ENCODE results near the gene TEN1. TPM values are rescaled to one million over a fixed set of nuclear protein-coding genes. Genes with fewer than 3 reads are reported as not detected.

TEN1 gene
- total and polyA plus RNA-seq, 2 of the 13 experiments (the other 11 are each of a cell fraction or from before 2014, with no cell fraction given), result 18.0 to 21.3 TPM

GRCh38 chr17:76027159-76027839, 48.3 kb downstream of the TEN1 start, which contains the start of gene EVPL (continued):
- TF ChIP-seq HIC2 (CRISPR knock-in tag; IDR thresholded peaks at IDR 0.05; ENCODE audit: low read depth) (peak; percentile 70; the same call in 1 of the 2 replicates), ZFP37 (CRISPR knock-in tag; IDR thresholded peaks at IDR 0.05; ENCODE audit: borderline replicate concordance) (no peak), ZFY (CRISPR knock-in tag; IDR thresholded peaks at IDR 0.05) (peak; percentile 81), TIGD3 (CRISPR knock-in tag; IDR thresholded peaks at IDR 0.05; ENCODE audit: borderline replicate concordance) (peak; percentile 38; the same call in 1 of the 2 replicates), ZSCAN31 (CRISPR knock-in tag; IDR thresholded peaks at IDR 0.05; ENCODE audit: low read depth) (peak; percentile 80; the same call in 1 of the 2 replicates), NONO (IDR thresholded peaks at IDR 0.05) (no peak), NONO (CRISPR knock-in tag; conservative IDR thresholded peaks at IDR 0.05) (peak; percentile 77), SKIL (CRISPR knock-in tag; IDR thresholded peaks at IDR 0.05; ENCODE audit: borderline replicate concordance) (peak; percentile 50), TGIF2 (CRISPR knock-in tag; IDR thresholded peaks at IDR 0.05) (0 out of 2 replicates have a peak, but pooled peaks have one; percentile 44), ZNF280B (CRISPR knock-in tag; IDR thresholded peaks at IDR 0.05; ENCODE audit: borderline replicate concordance) (peak; percentile 93), SRSF4 (IDR thresholded peaks at IDR 0.05; ENCODE audit: low read depth, low read length, poor library complexity, severe bottlenecking) (no peak), EEA1 (CRISPR knock-in tag; IDR thresholded peaks at IDR 0.05; ENCODE audit: borderline replicate concordance) (peak; percentile 72; the same call in 1 of the 2 replicates), ZNF839 (CRISPR knock-in tag; IDR thresholded peaks at IDR 0.05; ENCODE audit: borderline replicate concordance) (peak; percentile 84; the same call in 1 of the 2 replicates), PBX3 (CRISPR knock-in tag; IDR thresholded peaks at IDR 0.05; ENCODE audit: borderline replicate concordance) (no peak), MXD3 (CRISPR knock-in tag; IDR thresholded peaks at IDR 0.05) (peak; percentile 58; the same call in 1 of the 2 replicates), HOXA3 (CRISPR knock-in tag; IDR thresholded peaks at IDR 0.05) (peak; percentile 55), SMAD1 (CRISPR knock-in tag; IDR thresholded peaks at IDR 0.05; ENCODE audit: borderline replicate concordance, low read depth) (peak; percentile 71; the same call in 1 of the 2 replicates)

Data from HepG2 (cell line).